ENCODE results near the gene DLST.

The DLST gene

GRCh38 chr14:74938531-74939495 is 57.1 kb downstream of the DLST start:
- Histone ChIP-seq H3K9ac (ENCODE audit: low read length) (no peak overlapping the region), H3K4me3 (ENCODE audit: low read length) (no peak overlapping the region), H3K9me3 (ENCODE audit: control insufficient read depth, low read length) (no peaks in the 10 kb centered on the region), H3K36me3 (ENCODE audit: control insufficient read depth, insufficient read depth, low read length) (no peaks in the 10 kb centered on the region), H3K27me3 (ENCODE audit: control insufficient read depth, insufficient read depth, low read length) (peaks cover 8% of the 10 kb centered on the region), H3K4me1 (ENCODE audit: control insufficient read depth, insufficient read depth, low read length) (peaks cover 25% of the 10 kb centered on the region)

DNA sequence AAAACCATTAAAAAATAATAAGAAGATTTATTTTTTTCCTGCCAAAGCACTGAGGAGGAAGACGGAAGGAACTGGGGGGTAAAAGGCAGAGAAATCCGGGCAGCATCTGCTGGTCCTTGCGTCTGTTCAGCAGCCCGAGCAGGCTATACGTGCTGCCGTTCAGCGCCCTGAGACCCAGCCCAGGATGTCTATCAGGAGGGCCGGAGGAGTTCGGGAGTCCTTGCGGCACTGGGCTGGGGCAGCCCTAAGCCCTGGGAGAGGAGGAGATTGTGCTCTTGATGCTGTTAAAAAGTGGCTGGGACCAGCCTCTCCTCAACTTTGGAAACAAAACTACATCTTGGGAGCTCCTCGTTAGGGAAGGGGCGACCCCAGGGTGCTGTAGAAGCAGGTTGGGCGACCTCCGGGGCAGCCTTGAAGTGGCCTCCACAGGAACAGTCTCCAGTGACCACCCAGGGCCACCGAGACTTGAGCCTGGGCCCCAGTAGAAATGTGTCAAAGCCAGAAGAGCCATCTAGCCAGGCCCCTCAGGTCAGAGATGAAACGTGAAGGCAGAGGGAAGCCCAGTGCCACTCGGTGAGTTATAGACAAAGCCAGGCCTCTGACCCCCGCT is 59.3 kb downstream of the DLST start:
- no peaks in the 10 kb centered on the region for H3K36me3 ChIP-seq (ENCODE audit: control insufficient read depth, insufficient read depth, low read length)
- H3K4me1 ChIP-seq (ENCODE audit: control insufficient read depth, insufficient read depth, low read length) = peaks cover 34% of the 10 kb centered on the region
- peak overlapping the region; percentile 45 for H3K9ac ChIP-seq (ENCODE audit: low read length)
- H3K4me3 ChIP-seq (ENCODE audit: low read length) = no peak overlapping the region
- H3K27me3 ChIP-seq (ENCODE audit: control insufficient read depth, insufficient read depth, low read length) = no peaks in the 10 kb centered on the region
- no peaks in the 10 kb centered on the region for H3K9me3 ChIP-seq (ENCODE audit: control insufficient read depth, low read length)

GRCh38 chr14:74941676-74942097 is 60.0 kb downstream of the DLST start:
- peaks cover 40% of the 10 kb centered on the region for H3K4me1 ChIP-seq (ENCODE audit: control insufficient read depth, insufficient read depth, low read length)

GRCh38 chr14:74942181-74942580 is 60.5 kb downstream of the DLST start:
- Histone ChIP-seq H3K4me1 (ENCODE audit: control insufficient read depth, insufficient read depth, low read length) (peaks cover 42% of the 10 kb centered on the region), H3K4me3 (ENCODE audit: low read length) (no peak overlapping the region), H3K9me3 (ENCODE audit: control insufficient read depth, low read length) (no peaks in the 10 kb centered on the region), H3K36me3 (ENCODE audit: control insufficient read depth, insufficient read depth, low read length) (no peaks in the 10 kb centered on the region), H3K9ac (ENCODE audit: low read length) (peak overlapping the region; percentile 45), H3K27me3 (ENCODE audit: control insufficient read depth, insufficient read depth, low read length) (no peaks in the 10 kb centered on the region)

More at GRCh38 chr14:74941676-74942097, 60.0 kb downstream of the DLST start:
- Histone ChIP-seq H3K9me3 (ENCODE audit: control insufficient read depth, low read length) (no peaks in the 10 kb centered on the region), H3K36me3 (ENCODE audit: control insufficient read depth, insufficient read depth, low read length) (no peaks in the 10 kb centered on the region), H3K9ac (ENCODE audit: low read length) (peak overlapping the region; percentile 45), H3K4me3 (ENCODE audit: low read length) (peak overlapping the region; percentile 5), H3K27me3 (ENCODE audit: control insufficient read depth, insufficient read depth, low read length) (no peaks in the 10 kb centered on the region)

- no peak overlapping the region for H3K9ac ChIP-seq (ENCODE audit: low read length)
- H3K4me3 ChIP-seq (ENCODE audit: low read length) = no peak overlapping the region
- H3K4me1 ChIP-seq (ENCODE audit: control insufficient read depth, insufficient read depth, low read length) = peaks cover 42% of the 10 kb centered on the region
These were observed 60.9 kb downstream of the DLST start for GRCh38 chr14:74942608-74943007.

DNA sequence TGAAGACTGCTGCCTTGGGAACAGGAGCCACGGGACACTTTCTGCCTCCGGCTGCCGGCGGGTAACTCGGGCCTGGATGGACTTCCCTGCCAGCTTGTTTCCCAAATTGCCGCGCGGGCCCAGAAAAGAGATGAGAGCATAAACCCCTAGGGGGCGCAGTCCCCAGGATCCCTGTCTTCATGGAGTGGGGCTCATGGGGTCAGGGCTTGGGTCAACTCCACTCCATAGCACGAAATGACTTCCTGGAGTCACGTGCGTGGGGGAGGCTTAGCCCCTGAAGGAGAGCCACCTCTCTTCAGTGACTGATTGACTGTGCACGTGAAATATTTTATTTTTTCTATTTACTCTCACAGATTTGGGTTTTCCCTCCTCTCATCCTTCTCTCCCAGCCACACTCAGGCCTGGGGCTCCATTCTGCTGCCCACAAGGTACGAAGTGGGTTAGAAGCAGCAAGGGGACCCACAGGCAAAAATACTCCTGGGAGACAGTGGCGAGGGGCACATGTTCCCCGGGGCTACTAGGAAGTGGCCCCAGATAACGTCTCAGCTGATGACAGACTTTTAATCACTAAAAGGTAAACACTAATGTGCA is 63.6 kb downstream of the DLST start:
- Histone ChIP-seq H3K9me3 (ENCODE audit: control insufficient read depth, low read length) (no peaks in the 10 kb centered on the region), H3K27me3 (ENCODE audit: control insufficient read depth, insufficient read depth, low read length) (peaks cover 3% of the 10 kb centered on the region), H3K36me3 (ENCODE audit: control insufficient read depth, insufficient read depth, low read length) (no peaks in the 10 kb centered on the region), H3K4me1 (ENCODE audit: control insufficient read depth, insufficient read depth, low read length) (peaks cover 37% of the 10 kb centered on the region), H3K9ac (ENCODE audit: low read length) (no peak overlapping the region), H3K4me3 (ENCODE audit: low read length) (no peak overlapping the region)

More at GRCh38 chr14:74942608-74943007, 60.9 kb downstream of the DLST start:
- H3K36me3 ChIP-seq (ENCODE audit: control insufficient read depth, insufficient read depth, low read length) = no peaks in the 10 kb centered on the region
- no peaks in the 10 kb centered on the region for H3K27me3 ChIP-seq (ENCODE audit: control insufficient read depth, insufficient read depth, low read length)
- H3K9me3 ChIP-seq (ENCODE audit: control insufficient read depth, low read length) = no peaks in the 10 kb centered on the region

DNA sequence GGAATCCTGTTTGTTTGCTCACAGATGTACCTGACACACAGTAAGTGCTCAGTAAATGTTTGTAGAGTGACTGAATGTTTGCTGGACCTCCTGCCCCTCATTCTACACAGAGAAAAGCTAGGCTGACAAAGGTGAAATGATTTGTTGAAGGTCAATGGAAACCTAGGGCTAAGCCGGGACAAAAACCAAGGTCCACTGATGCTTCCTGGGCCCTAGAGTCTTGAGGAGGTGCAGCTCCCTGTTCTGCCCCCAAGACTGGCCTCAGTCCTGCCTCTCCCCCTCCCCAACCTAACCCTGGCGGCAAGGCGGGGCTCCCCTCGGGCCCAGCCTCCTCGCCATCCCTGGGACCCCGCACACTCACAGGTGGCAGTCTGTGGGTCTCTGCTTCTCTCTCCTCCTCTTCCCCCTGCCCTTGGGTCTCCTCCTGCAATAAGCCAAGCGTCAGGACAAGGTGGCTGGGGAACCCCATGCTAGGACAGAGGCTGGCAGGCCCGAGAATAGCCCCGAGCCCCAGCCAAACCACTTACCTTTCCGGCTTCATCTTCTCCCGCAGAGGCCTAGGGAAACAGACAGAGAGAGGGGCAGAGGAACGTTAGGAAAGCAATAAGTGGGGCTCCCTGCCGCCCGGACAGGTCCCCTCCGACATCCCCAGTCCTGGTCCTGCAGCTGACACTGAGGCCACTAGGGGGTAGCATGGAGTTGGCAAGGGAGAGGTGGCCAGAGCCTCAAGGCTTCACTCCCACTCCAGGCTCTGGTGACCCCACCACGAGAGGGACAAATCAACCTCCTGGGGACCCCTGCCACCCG is 64.3 kb downstream of the DLST start:
- Histone ChIP-seq H3K9me3 (ENCODE audit: control insufficient read depth, low read length) (no peaks in the 10 kb centered on the region), H3K27me3 (ENCODE audit: control insufficient read depth, insufficient read depth, low read length) (peaks cover 3% of the 10 kb centered on the region), H3K4me3 (ENCODE audit: low read length) (no peak overlapping the region), H3K9ac (ENCODE audit: low read length) (no peak overlapping the region), H3K36me3 (ENCODE audit: control insufficient read depth, insufficient read depth, low read length) (no peaks in the 10 kb centered on the region), H3K4me1 (ENCODE audit: control insufficient read depth, insufficient read depth, low read length) (peaks cover 41% of the 10 kb centered on the region)

- H3K36me3 ChIP-seq (ENCODE audit: control insufficient read depth, insufficient read depth, low read length) = no peaks in the 10 kb centered on the region
- H3K4me1 ChIP-seq (ENCODE audit: control insufficient read depth, insufficient read depth, low read length) = peaks cover 41% of the 10 kb centered on the region
- peaks cover 3% of the 10 kb centered on the region for H3K27me3 ChIP-seq (ENCODE audit: control insufficient read depth, insufficient read depth, low read length)
- no peak overlapping the region for H3K9ac ChIP-seq (ENCODE audit: low read length)
- H3K9me3 ChIP-seq (ENCODE audit: control insufficient read depth, low read length) = no peaks in the 10 kb centered on the region
- no peak overlapping the region for H3K4me3 ChIP-seq (ENCODE audit: low read length)
These were observed 65.1 kb downstream of the DLST start for GRCh38 chr14:74946659-74947281.

- Histone ChIP-seq H3K4me1 (ENCODE audit: control insufficient read depth, insufficient read depth, low read length) (peaks cover 39% of the 10 kb centered on the region), H3K4me3 (ENCODE audit: low read length) (no peak overlapping the region), H3K36me3 (ENCODE audit: control insufficient read depth, insufficient read depth, low read length) (no peaks in the 10 kb centered on the region), H3K27me3 (ENCODE audit: control insufficient read depth, insufficient read depth, low read length) (peaks cover 3% of the 10 kb centered on the region), H3K9me3 (ENCODE audit: control insufficient read depth, low read length) (no peaks in the 10 kb centered on the region), H3K9ac (ENCODE audit: low read length) (no peak overlapping the region)
These were observed 65.9 kb downstream of the DLST start for GRCh38 chr14:74947353-74948227.

DNA sequence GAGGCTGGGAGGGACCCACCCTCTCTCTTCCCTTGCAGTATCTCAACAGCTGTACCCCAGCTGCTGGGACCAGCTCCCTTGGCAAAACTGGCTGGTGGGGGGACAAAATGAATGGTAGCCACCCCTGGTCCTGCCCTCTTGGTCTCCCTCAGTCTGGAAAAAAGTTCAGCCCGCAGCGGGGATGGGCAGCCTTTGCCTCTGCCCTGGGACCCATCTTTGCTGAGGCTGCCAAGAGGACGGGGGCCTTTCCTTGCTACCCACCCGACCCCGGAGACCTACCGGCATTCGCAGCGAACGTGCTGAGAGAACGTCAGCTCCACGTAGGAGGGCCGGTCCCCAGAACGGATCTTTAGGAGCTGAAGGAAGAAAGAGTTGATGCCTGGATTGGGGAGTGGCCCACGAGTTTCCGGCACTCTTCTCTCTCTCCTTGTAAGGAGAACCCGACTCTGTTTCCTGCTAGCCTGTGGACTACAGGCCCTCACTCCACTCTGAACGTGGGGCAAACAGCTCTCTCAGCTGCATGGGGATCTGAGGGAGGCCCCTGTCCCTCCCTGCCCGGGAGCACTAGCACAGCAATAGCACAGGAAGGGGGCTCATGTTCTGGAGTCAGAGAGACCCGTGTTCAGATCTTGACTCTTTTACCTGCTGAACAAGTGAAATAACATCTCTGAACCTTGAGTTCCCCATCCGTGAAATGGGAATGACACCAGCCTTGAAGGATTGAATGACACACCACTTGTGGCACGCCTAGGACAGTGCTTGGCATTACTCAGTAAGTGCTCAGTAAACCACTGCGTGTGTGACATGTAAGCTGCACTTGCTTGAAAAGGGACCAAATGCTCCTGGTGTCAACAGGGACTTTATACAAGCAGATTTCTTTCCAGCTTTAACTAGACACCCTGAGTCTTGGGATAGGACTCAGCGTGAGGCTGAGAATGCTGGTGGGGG is 66.8 kb downstream of the DLST start:
- peaks cover 39% of the 10 kb centered on the region for H3K4me1 ChIP-seq (ENCODE audit: control insufficient read depth, insufficient read depth, low read length)
- H3K9ac ChIP-seq (ENCODE audit: low read length) = peak overlapping the region; percentile 15
- peaks cover 3% of the 10 kb centered on the region for H3K27me3 ChIP-seq (ENCODE audit: control insufficient read depth, insufficient read depth, low read length)
- H3K36me3 ChIP-seq (ENCODE audit: control insufficient read depth, insufficient read depth, low read length) = no peaks in the 10 kb centered on the region
- no peak overlapping the region for H3K4me3 ChIP-seq (ENCODE audit: low read length)
- H3K9me3 ChIP-seq (ENCODE audit: control insufficient read depth, low read length) = no peaks in the 10 kb centered on the region
